Right lobe of liver (tissue), 6 donors: ENCODE measurements around the gene CDYL. TPM values are rescaled to one million over a fixed set of nuclear protein-coding genes. Genes with fewer than 3 reads are reported as not detected.
"Not testable (repeated sequence)": the region's sequence is repeated elsewhere in the genome, so short reads cannot be mapped to it uniquely, and the experiment has no call there.

Experiments
- ATAC-seq, 4 donors: fragments of 200-7000 bp; cut with Tn5 transposase; one replicate each; pipeline ENCODE4 v1.9.1; 2020; ENCODE audit warnings: mild to moderate bottlenecking in 4 of 4, moderate library complexity in 4 of 4
- DNase-seq, 3 donors: peaks; one replicate each; pipeline ENCODE4 v3.0.0-alpha.2; 2020
- H3K27ac ChIP-seq, 3 donors: fragments of 200-600 bp; one replicate each; pipeline ENCODE4 v1.8.0; 2022
- H3K27me3 ChIP-seq, 2 donors: fragments of 200-600 bp; one replicate each; pipeline ENCODE4 v1.8.0; 2022
- H3K36me3 ChIP-seq, 4 donors: fragments of 200-600 bp; sonication (generic) in 1 of 4; one replicate each; pipeline versions ENCODE4 v1.5.1 to v1.8.0; 2017 to 2022; ENCODE audit warnings: control low read depth in 1 of 4
- H3K4me1 ChIP-seq, 4 donors: fragments of 200-600 bp; sonication (generic) in 1 of 4; one replicate each; pipeline versions ENCODE4 v1.5.1 to v1.8.0; 2017 to 2022; ENCODE audit warnings: control low read depth in 1 of 4
- H3K4me3 ChIP-seq, 3 donors: fragments of 200-600 bp; one replicate each; pipeline ENCODE4 v1.8.0; 2022
- H3K9me3 ChIP-seq, 4 donors: fragments of 200-600 bp; sonication (generic) in 1 of 4; one replicate each; pipeline versions ENCODE4 v1.5.1 to v1.8.0; 2017 to 2022; ENCODE audit warnings: control low read depth in 1 of 4
- CTCF ChIP-seq, 4 donors: fragments of 200-600 bp in 3 of 4; fragments of 450-650 bp in 1 of 4; IDR thresholded peaks; one replicate each; pipeline versions ENCODE4 v1.5.1 to v1.8.0; 2016 to 2022; ENCODE audit warnings: antibody characterized with exemption in 4 of 4, mild to moderate bottlenecking in 2 of 4
- POLR2A ChIP-seq: fragments of 450-650 bp; IDR thresholded peaks from one replicate; pipeline ENCODE4 v1.6.1; 2017; ENCODE audit warnings: antibody characterized with exemption, mild to moderate bottlenecking
- WGBS: methylation state at CpG from one replicate; pipeline ENCODE4 v1.1.6; 2018; ENCODE audit warnings: low coverage, low lambda C conversion rate; ENCODE audit not compliant: insufficient coverage; ENCODE audit errors: missing lambda C conversion rate; 5-methylcytosine and 5-hydroxymethylcytosine counted together
- intact Hi-C, 2 donors: fragments of 100-400 bp; cut with DNase I; formaldehyde crosslinking; loops; one replicate each; pipeline versions ENCODE4 v1.11.2 to v1.14.1; 2022
- total RNA-seq, 6 experiments: library from RNA; depleted of rRNA in 2 of 6; stranded (reverse); fragments of >200 nt in 2 of 6; fragmentation: NEBNext Ultra II Directional in 3 of 6; extraction: Animal tissue kit (Norgen Biotek cat#: 25700) in 3 of 6; gene quantifications; one replicate each; pipeline versions ENCODE4 v1.1.0 to v1.2.4, GENCODE V29; 2016 to 2023
- donor health status: DM: no; HTN: yes; CAD: no.
- donor health status: DM: no; HTN: no; CAD: no.
- donor health status: DM: no; HTN: no; CAD: no.
- donor health status: DM: no; HTN: yes; CAD: no.
- donor health status: DM: no; HTN: yes; CAD: no.

Gene CDYL
- total RNA-seq, 6 experiments from 2014 or later = 5.0 to 16.1 (median 13.1) TPM

- no peak for DNase-seq
- H3K27ac ChIP-seq = no peak overlapping the region
- no peak for TF ChIP-seq POLR2A
- peak; percentile 22 to 46 (median 32) for TF ChIP-seq CTCF (IDR thresholded peaks at IDR 0.05)
- no peaks in the 10 kb centered on the region for H3K36me3 ChIP-seq
- H3K27me3 ChIP-seq = no peaks in the 10 kb centered on the region
- 55% methylated on average over 7 of the region's 7 CpGs for WGBS
- H3K4me3 ChIP-seq = no peak overlapping the region
- intact Hi-C loops = no loop called here
- peaks cover 0 to 10% (median 0%) of the 10 kb centered on the region in 4 donors for H3K4me1 ChIP-seq
- no peaks in the 10 kb centered on the region for H3K9me3 ChIP-seq
- peak in 2 of 4 donors; percentile 31 to 70 for ATAC-seq
Measured at GRCh38 chr6:4848382-4849068, 72.3 kb downstream of the CDYL start.

DNA sequence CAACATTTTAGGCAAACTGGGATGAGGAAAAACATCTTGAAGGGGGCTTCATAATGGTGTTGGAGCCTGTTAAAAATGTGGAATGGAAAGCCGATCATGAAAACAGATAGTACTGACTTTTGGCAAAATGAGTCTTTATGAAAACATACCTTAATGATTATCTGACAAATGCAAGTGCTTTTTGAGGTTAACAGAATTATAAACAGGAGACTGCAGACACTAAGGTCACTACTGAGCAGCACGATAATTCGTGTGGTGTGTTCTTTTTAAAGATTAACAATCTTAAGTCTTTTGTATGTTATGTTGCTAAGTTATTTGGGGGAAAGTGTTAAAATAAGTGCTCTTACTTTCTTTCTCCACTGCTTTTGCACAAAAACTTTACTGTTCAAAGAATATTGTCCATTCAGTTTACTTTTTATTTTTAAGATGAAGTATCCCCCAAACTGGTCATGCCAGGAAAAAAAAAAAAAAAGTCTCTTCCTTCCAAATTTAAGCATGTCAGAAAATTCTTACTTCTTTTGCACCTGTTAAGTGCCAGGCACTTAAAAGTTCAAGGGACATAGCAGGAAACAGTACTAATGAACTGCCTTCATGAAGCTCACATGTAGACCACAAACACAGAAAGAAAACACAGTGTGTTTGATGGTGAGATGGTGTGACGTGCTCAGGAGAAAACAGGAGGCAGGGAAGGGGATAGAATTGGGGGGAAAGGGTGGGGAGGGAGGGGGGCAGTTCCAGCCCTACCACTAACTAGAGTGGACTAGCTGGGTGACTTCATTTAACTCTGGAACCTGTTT, 73.2 kb downstream of the CDYL start:
- H3K27ac ChIP-seq = no peak overlapping the region
- WGBS = 50% methylated on average over 4 of the region's 4 CpGs
- DNase-seq (no peak), ATAC-seq (no peak)
- no peaks in the 10 kb centered on the region for H3K27me3 ChIP-seq
- intact Hi-C loops = no loop called here
- H3K9me3 ChIP-seq = no peaks in the 10 kb centered on the region
- no peak overlapping the region for H3K4me3 ChIP-seq
- peaks cover 0 to 10% (median 0%) of the 10 kb centered on the region in 4 donors for H3K4me1 ChIP-seq
- H3K36me3 ChIP-seq = no peaks in the 10 kb centered on the region
- TF ChIP-seq POLR2A = no peak
- no peak for TF ChIP-seq CTCF (IDR thresholded peaks at IDR 0.05)

DNA sequence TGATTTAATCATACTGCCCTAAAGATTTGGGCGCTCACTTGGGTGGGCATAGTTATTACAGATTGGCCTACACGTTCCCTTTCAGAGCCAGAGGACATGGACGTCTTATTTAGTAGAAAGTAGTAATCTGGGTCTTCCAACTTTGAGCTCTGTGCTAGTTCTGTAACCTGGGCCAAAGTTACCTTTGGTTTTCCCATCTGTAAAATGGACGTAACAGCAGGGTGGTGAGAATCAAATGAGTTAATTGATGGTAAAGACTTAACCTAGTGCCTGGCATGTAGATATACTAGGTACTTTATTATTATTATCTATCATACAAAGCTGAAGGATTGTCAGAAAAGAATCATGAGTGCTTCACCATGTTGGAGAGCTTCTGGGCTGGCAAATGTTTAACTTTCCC, 74.8 kb downstream of the CDYL start:
- Histone ChIP-seq H3K27ac (no peak overlapping the region), H3K4me1 (peaks cover 0 to 10% (median 0%) of the 10 kb centered on the region in 4 donors), H3K4me3 (no peak overlapping the region), H3K9me3 (no peaks in the 10 kb centered on the region), H3K36me3 (no peaks in the 10 kb centered on the region), H3K27me3 (no peaks in the 10 kb centered on the region)
- TF ChIP-seq POLR2A = no peak
- TF ChIP-seq CTCF (IDR thresholded peaks at IDR 0.05) = no peak
- intact Hi-C loops = no loop called here
- 86% methylated on average over 4 of the region's 4 CpGs for WGBS
- no peak for ATAC-seq
- DNase-seq = no peak

DNA sequence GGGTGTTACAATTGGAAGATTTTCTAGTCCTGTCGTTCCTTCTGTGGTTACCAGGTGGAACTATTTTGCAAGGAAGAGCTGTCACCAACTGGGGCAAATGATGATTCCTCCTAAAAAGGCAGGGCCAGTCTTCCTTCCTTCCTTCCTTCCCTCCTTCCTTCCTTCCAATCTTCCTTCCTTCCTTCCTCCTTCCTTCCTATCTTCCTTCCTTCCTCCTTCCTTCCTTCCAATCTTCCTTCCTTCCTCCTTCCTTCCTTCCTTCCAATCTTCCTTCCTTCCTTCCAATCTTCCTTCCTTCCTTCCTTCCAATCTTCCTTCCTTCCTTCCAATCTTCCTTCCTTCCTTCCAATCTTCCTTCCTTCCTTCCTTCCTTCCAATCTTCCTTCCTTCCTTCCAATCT, 76.0 kb downstream of the CDYL start:
- WGBS = 100% methylated on average over 1 of the region's 1 CpG
- H3K4me1 ChIP-seq = peaks cover 0 to 10% (median 0%) of the 10 kb centered on the region in 4 donors
- H3K27ac ChIP-seq, intact Hi-C loops, H3K4me3 ChIP-seq, H3K9me3 ChIP-seq, ATAC-seq, H3K36me3 ChIP-seq, DNase-seq, H3K27me3 ChIP-seq: not testable (repeated sequence)

GRCh38 chr6:4852938-4853337, 76.7 kb downstream of the CDYL start:
- whole genome bisulfite sequencing = 89% methylated on average over 5 of the region's 5 CpGs
- ATAC-seq = no peak
- intact Hi-C loops = no loop called here

More at GRCh38 chr6:4852938-4853337, 76.7 kb downstream of the CDYL start:
- TF ChIP-seq CTCF (IDR thresholded peaks at IDR 0.05) (no peak), POLR2A (no peak)
- Histone ChIP-seq H3K9me3 (no peaks in the 10 kb centered on the region), H3K4me1 (peaks cover 0 to 10% (median 0%) of the 10 kb centered on the region in 4 donors), H3K4me3 (no peak overlapping the region), H3K36me3 (no peaks in the 10 kb centered on the region), H3K27ac (no peak overlapping the region), H3K27me3 (no peaks in the 10 kb centered on the region)
- DNase-seq = no peak
